Transverse colon (tissue), 4 donors: ENCODE results near the gene TMEM134. TPM values are rescaled to one million over a fixed set of nuclear protein-coding genes. Genes with fewer than 3 reads are reported as not detected.
A peak's percentile ranks its signal among the peaks of the same experiment; 100 is the strongest.

Experiments
- DNase-seq: peaks from one replicate; pipeline ENCODE4 v3.0.0-alpha.2; 2019
- H3K27ac ChIP-seq, 4 donors: fragments of 200-600 bp; sonication (generic); 2 replicates each; pipeline ENCODE4 v1.5.1; 2016 to 2018; ENCODE audit warnings: inconsistent platforms in 4 of 4
- H3K27me3 ChIP-seq: fragments of 200-600 bp; sonication (generic); 2 replicates; pipeline ENCODE4 v1.5.1; 2017; ENCODE audit warnings: inconsistent platforms
- H3K36me3 ChIP-seq, 4 donors: fragments of 200-600 bp; sonication (generic); 2 replicates each; pipeline ENCODE4 v1.5.1; 2017 to 2019; ENCODE audit warnings: inconsistent platforms in 4 of 4
- H3K4me1 ChIP-seq, 4 donors: fragments of 200-600 bp; sonication (generic); 2 replicates each; pipeline ENCODE4 v1.5.1; 2017 to 2020; ENCODE audit warnings: inconsistent platforms in 4 of 4
- H3K4me3 ChIP-seq, 4 donors: fragments of 200-600 bp; sonication (generic); 1 replicate in 1 of 4; 2 replicates in 3 of 4; pipeline versions ENCODE4 v1.5.1 to v1.6.1; 2017 to 2019; ENCODE audit warnings: inconsistent platforms in 4 of 4
- H3K9me3 ChIP-seq, 2 donors: fragments of 200-600 bp; sonication (generic); 2 replicates each; pipeline ENCODE4 v1.5.1; 2017 to 2019; ENCODE audit warnings: inconsistent platforms in 2 of 2
- CTCF ChIP-seq, 5 experiments: fragments of 200-600 bp in 3 of 5; fragments of 450-650 bp in 2 of 5; sonication (generic) in 3 of 5; IDR thresholded peaks; 1 replicate in 2 of 5; 2 replicates in 3 of 5; pipeline ENCODE4 v1.5.1; 2016 to 2017; ENCODE audit warnings: antibody characterized with exemption in 5 of 5, inconsistent platforms in 3 of 5, mild to moderate bottlenecking in 2 of 5, moderate library complexity in 1 of 5
- EP300 ChIP-seq: sonication (generic); formaldehyde crosslinking; IDR thresholded peaks from one replicate; pipeline ENCODE4 v1.6.1; 2017; ENCODE audit warnings: antibody characterized with exemption, low read depth
- POLR2A ChIP-seq: fragments of 450-650 bp; IDR thresholded peaks from one replicate; pipeline ENCODE4 v1.6.1; 2016; ENCODE audit warnings: antibody characterized with exemption, mild to moderate bottlenecking, moderate library complexity
- POLR2AphosphoS5 ChIP-seq, 3 donors: sonication (generic); formaldehyde crosslinking; IDR thresholded peaks; one replicate each; pipeline ENCODE4 v1.6.1; 2016; ENCODE audit warnings: antibody characterized with exemption in 3 of 3
- WGBS, 2 donors: methylation state at CpG; one replicate each; pipeline ENCODE4 v1.1.5; 2018; ENCODE audit warnings: low coverage in 1 of 2; 5-methylcytosine and 5-hydroxymethylcytosine counted together
- in situ Hi-C, 4 donors: fragments of 200-750 bp; cut with MboI; loops; one replicate each; pipeline versions ENCODE4 v1.15.0 to v1.15.1; 2017; ENCODE audit warnings: low sequenced_read_pairs in 3 of 4, low pct_ligation_motif_present in 1 of 4, low pct_unique_long_range_greater_than_20kb in 1 of 4
- intact Hi-C: fragments of 100-400 bp; cut with DNase I; formaldehyde crosslinking; loops from one replicate; pipeline ENCODE4 v1.15.1; 2023; ENCODE audit warnings: low total_unique reads
- total RNA-seq, 4 donors: library from RNA; depleted of rRNA; stranded (reverse); fragments of >200 nt; gene quantifications; one replicate each; pipeline ENCODE4 v1.1.0, GENCODE V29; 2016

TMEM134 gene
- total RNA-seq, 4 donors from 2014 or later = 107 to 347 (median 115) TPM

- Histone ChIP-seq H3K9me3 (no peaks in the 10 kb centered on the region), H3K27ac (no peak overlapping the region), H3K27me3 (no peaks in the 10 kb centered on the region), H3K4me3 (no peak overlapping the region), H3K4me1 (peaks cover 0 to 5% (median under 1%) of the 10 kb centered on the region in 4 donors), H3K36me3 (peaks cover 0 to 14% (median 4%) of the 10 kb centered on the region in 4 donors)
- 79% methylated on average over 24 of the region's 24 CpGs; no CpG with 5 or more reads in 1 of the 2 donors for WGBS, 2 donors
- in situ Hi-C loops = no loop called here
- TF ChIP-seq POLR2A = no peak
- no peak for TF ChIP-seq EP300
- no peak for TF ChIP-seq CTCF (IDR thresholded peaks at IDR 0.05)
- TF ChIP-seq POLR2AphosphoS5 (IDR thresholded peaks at IDR 0.05) = no peak
- intact Hi-C loops = no loop called here
- DNase-seq = no peak
These were observed 22.4 kb upstream of the TMEM134 start for GRCh38 chr11:67491276-67492068.

- no peak for DNase-seq
- Histone ChIP-seq H3K4me3 (no peak overlapping the region), H3K36me3 (peaks cover 0 to 14% (median 4%) of the 10 kb centered on the region in 4 donors), H3K27ac (no peak overlapping the region), H3K27me3 (no peaks in the 10 kb centered on the region), H3K4me1 (peaks cover 0 to 12% (median 7%) of the 10 kb centered on the region in 4 donors), H3K9me3 (no peaks in the 10 kb centered on the region)
- 82% methylated on average over 14 of the region's 15 CpGs; no CpG with 5 or more reads in 1 of the 2 donors for WGBS, 2 donors
- in situ Hi-C loops (no loop called here), intact Hi-C loops (no loop called here)
- TF ChIP-seq POLR2A = no peak
- TF ChIP-seq POLR2AphosphoS5 (IDR thresholded peaks at IDR 0.05) = no peak
- TF ChIP-seq CTCF (IDR thresholded peaks at IDR 0.05) = no peak
- no peak for TF ChIP-seq EP300
These were observed 21.6 kb upstream of the TMEM134 start for GRCh38 chr11:67490727-67491065.

- WGBS, 2 donors = 87% methylated on average over 23 of the region's 23 CpGs; no CpG with 5 or more reads in 1 of the 2 donors
- Histone ChIP-seq H3K4me1 (peaks cover 0 to 17% (median 8%) of the 10 kb centered on the region in 4 donors), H3K36me3 (peaks cover 0 to 14% (median 4%) of the 10 kb centered on the region in 4 donors), H3K4me3 (no peak overlapping the region), H3K27ac (no peak overlapping the region), H3K27me3 (no peaks in the 10 kb centered on the region), H3K9me3 (no peaks in the 10 kb centered on the region)
- TF ChIP-seq POLR2A (no peak), EP300 (no peak), CTCF (IDR thresholded peaks at IDR 0.05) (no peak), POLR2AphosphoS5 (IDR thresholded peaks at IDR 0.05) (no peak)
- intact Hi-C loops = no loop called here
- in situ Hi-C loops = loop anchor here in 2 of 4 donors (10.0 kb wide), 1 partner anchor 95 kb away; the partner anchor contains the start of gene RAD9A (in 2 of the 2)
- no peak for DNase-seq
These were observed 21.1 kb upstream of the TMEM134 start for GRCh38 chr11:67489885-67490726.

- H3K36me3 ChIP-seq = peaks cover 0 to 14% (median 4%) of the 10 kb centered on the region in 4 donors
These were observed 20.3 kb upstream of the TMEM134 start for GRCh38 chr11:67489203-67489884.

More at GRCh38 chr11:67489203-67489884, 20.3 kb upstream of the TMEM134 start:
- H3K27me3 ChIP-seq = no peaks in the 10 kb centered on the region
- TF ChIP-seq POLR2AphosphoS5 (IDR thresholded peaks at IDR 0.05) = no peak
- H3K9me3 ChIP-seq = no peaks in the 10 kb centered on the region
- intact Hi-C loops (no loop called here), in situ Hi-C loops (loop anchor here in 2 of 4 donors (10.0 kb wide), 1 partner anchor 95 kb away; the partner anchor contains the start of gene RAD9A (in 2 of the 2))
- H3K27ac ChIP-seq = no peak overlapping the region
- peaks cover 0 to 19% (median 13%) of the 10 kb centered on the region in 4 donors for H3K4me1 ChIP-seq
- no peak overlapping the region for H3K4me3 ChIP-seq
- DNase-seq = peak; percentile 47
- 40 to 79% methylated on average over 3 to 23 of the region's 25 CpGs for WGBS, 2 donors
